ENCODE measurements around the gene PDE11A.

PDE11A gene

DNA sequence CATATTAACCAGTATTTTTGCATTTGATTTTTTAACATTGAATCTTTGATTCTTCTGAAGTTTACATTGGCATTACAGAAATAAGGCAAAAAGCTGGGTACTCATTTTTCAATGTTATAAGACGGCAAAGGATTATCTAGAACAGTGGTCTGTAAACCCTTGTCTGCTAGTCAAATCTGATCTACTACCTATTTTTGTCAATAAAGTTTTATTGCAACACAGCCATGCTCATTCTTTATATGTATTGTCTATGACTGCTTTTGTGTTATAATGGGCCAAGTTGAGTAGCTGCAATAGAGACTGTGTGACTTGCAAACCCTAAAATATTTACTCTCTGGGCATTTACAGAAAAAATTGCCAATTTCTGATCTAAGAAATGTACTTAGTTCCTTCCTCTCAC lies 181.0 kb downstream of the PDE11A start:
- Histone ChIP-seq H3K4me1 (no peaks in the 10 kb centered on the region), H3K9me3 (no peaks in the 10 kb centered on the region)

DNA sequence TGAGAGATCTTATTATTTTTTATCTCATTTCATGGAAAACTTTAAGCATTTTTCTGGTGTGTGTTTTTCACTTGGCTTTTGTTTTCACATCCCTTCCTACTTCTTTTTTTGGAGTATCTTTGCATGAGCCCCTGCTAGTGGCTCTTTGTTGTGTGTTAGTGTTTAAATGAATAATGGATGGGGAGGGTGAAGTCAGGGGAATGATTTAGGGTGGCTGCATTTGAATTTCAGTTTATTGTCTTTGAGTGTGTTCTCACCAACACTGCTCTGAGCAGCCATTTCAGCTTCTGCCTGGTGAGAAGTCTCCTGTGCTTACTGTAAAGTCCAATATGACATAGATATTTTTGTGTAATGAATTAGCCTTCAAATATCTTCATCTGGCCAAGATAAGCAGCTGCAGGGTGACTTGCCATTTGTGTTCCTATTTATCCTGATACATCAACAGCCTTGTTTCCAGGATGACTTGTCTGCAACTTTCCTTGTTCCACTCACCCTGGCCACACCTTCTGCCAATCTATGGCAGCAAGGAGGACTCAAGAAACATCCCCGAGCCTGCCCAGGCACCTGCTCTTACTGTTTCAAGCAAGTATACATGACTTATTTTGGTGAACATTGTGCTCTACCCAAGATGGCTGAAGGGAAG lies 182.6 kb downstream of the PDE11A start:
- Histone ChIP-seq H3K9me3 (no peaks in the 10 kb centered on the region), H3K27me3 (no peaks in the 10 kb centered on the region), H3K4me3 (ENCODE audit: low read depth, low read length) (no peak overlapping the region), H3K4me1 (no peaks in the 10 kb centered on the region), H3K36me3 (no peaks in the 10 kb centered on the region)
- DNase-seq, result no peak
- TF ChIP-seq, protein P1, sequence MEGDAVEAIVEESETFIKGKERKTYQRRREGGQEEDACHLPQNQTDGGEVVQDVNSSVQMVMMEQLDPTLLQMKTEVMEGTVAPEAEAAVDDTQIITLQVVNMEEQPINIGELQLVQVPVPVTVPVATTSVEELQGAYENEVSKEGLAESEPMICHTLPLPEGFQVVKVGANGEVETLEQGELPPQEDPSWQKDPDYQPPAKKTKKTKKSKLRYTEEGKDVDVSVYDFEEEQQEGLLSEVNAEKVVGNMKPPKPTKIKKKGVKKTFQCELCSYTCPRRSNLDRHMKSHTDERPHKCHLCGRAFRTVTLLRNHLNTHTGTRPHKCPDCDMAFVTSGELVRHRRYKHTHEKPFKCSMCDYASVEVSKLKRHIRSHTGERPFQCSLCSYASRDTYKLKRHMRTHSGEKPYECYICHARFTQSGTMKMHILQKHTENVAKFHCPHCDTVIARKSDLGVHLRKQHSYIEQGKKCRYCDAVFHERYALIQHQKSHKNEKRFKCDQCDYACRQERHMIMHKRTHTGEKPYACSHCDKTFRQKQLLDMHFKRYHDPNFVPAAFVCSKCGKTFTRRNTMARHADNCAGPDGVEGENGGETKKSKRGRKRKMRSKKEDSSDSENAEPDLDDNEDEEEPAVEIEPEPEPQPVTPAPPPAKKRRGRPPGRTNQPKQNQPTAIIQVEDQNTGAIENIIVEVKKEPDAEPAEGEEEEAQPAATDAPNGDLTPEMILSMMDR (IDR thresholded peaks at IDR 0.05; ENCODE audit: low read depth, low read length), result no peak

More for the DNA sequence above, 181.0 kb downstream of the PDE11A start:
- TF ChIP-seq, protein P1 (IDR thresholded peaks at IDR 0.05; ENCODE audit: low read depth, low read length), result no peak
- H3K36me3 ChIP-seq, result no peaks in the 10 kb centered on the region
- H3K27me3 ChIP-seq, result no peaks in the 10 kb centered on the region
- no peak for DNase-seq
- no peak overlapping the region for H3K4me3 ChIP-seq (ENCODE audit: low read depth, low read length)

DNA sequence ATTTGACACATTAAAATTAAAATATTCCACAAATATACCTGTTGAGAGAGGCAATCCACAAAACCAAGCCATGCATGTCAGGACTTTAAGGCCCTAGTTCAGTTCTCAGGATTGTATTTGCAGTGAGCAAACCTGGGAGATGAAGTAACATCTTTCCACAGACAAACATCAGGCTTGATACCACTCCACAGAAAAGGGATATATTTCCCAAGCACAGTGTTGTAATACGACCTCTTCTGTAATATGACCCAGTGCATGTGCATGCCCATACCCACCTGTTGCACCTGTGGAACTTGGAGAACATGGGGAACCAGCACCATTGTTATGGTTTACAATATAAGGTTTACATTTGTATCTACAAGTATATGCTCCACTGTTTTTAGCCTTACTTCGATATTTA lies 184.0 kb downstream of the PDE11A start:
- DNase-seq, result no peak
- TF ChIP-seq, protein P1 (IDR thresholded peaks at IDR 0.05; ENCODE audit: low read depth, low read length), result no peak

DNA sequence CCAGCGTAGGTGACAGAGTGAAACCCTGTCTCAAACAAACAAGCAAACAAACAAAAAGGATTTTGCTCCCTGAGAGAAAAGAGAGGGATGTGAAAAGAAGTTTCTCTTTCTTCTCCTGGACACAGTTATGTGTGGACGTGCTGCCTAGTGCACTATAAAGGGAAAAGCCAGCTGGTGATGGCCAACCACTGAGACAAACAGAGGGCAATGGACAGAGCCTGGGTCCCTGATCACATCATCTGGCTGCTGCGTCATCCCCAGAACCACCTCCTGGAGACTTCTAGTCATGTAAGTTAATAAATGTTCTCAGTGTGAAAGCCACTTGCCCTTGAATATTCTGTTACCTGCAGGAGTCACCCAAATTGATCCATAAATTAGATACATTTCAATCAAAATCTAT lies 184.9 kb downstream of the PDE11A start:
- Histone ChIP-seq H3K9me3 (no peaks in the 10 kb centered on the region), H3K4me1 (no peaks in the 10 kb centered on the region), H3K4me3 (ENCODE audit: low read depth, low read length) (no peak overlapping the region), H3K36me3 (no peaks in the 10 kb centered on the region), H3K27me3 (no peaks in the 10 kb centered on the region)
- TF ChIP-seq, protein P1 (IDR thresholded peaks at IDR 0.05; ENCODE audit: low read depth, low read length), result no peak
- no peak for DNase-seq

More for the DNA sequence above, 184.0 kb downstream of the PDE11A start:
- Histone ChIP-seq H3K4me1 (no peaks in the 10 kb centered on the region), H3K9me3 (no peaks in the 10 kb centered on the region), H3K27me3 (no peaks in the 10 kb centered on the region), H3K4me3 (ENCODE audit: low read depth, low read length) (no peak overlapping the region), H3K36me3 (no peaks in the 10 kb centered on the region)

DNA sequence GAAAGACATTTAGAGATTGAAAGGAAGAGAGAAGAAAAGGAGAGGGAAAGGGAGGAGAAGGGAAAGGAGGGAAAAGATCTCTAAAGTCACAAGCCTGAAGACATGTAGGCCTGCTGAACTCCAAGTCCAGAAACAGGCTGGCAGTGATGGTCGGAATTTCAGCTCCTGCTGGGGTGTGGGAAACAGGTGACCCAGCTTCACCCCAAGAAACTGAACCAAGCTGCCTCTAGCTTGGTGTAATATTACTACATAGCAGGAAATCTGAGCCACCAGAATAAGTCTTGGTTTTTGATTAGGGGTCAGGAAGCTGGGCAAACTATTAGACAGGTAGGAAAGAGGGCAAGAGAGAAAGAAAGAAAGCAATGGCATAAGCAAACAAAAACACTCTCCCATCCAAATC lies 185.8 kb downstream of the PDE11A start:
- Histone ChIP-seq H3K9me3 (no peaks in the 10 kb centered on the region), H3K36me3 (no peaks in the 10 kb centered on the region), H3K4me1 (no peaks in the 10 kb centered on the region), H3K4me3 (ENCODE audit: low read depth, low read length) (no peak overlapping the region), H3K27me3 (no peaks in the 10 kb centered on the region)
- no peak for DNase-seq
- TF ChIP-seq, protein P1 (IDR thresholded peaks at IDR 0.05; ENCODE audit: low read depth, low read length), result no peak

DNA sequence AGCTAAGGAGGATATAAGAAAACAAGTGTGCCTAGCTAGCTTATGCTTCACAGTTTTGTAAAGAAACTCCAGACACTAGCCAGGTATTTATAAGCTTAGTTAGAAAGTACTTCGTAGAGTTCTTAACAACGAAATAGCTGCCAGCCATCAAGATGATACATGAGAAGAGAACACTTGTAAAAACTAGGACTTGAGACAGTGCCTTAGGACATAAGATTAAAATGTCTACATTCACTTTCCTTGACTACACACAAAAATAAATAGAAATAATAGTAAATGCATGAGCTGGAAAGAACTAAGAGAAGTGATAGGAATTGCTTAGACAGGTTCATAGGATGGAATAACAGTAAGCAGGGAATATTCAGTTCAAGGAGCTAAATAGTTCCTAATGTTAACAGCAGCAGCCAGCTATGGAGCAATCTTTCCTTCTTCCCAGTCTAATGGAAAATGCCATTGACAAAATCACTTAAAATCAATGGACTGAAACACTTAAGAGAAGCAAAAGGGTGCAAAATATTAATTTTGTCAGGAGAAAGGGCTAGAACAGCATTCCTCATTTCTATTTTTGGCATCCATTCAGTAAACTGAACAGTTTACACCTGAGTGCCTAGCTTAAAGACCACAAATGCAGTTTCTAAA lies 186.6 kb downstream of the PDE11A start:
- no peaks in the 10 kb centered on the region for H3K9me3 ChIP-seq
- TF ChIP-seq, protein P1 (IDR thresholded peaks at IDR 0.05; ENCODE audit: low read depth, low read length), result no peak
- no peaks in the 10 kb centered on the region for H3K36me3 ChIP-seq
- H3K4me1 ChIP-seq, result no peaks in the 10 kb centered on the region
- no peaks in the 10 kb centered on the region for H3K27me3 ChIP-seq
- no peak for DNase-seq
- H3K4me3 ChIP-seq (ENCODE audit: low read depth, low read length), result no peak overlapping the region

Data from BE2C (cell line).